GM18858 (cell line): ENCODE data around the gene HOXC6.

ENCODE experiments used
- ATAC-seq: cut with Tn5 transposase; IDR thresholded peaks from one replicate; pipeline ENCODE4 v1.9.1; 2021; ENCODE audit not compliant: unreplicated experiment

The HOXC6 gene

GRCh38 chr12:54025499-54026405 lies 2.5 kb upstream of the HOXC6 start:
- no peak for ATAC-seq

DNA sequence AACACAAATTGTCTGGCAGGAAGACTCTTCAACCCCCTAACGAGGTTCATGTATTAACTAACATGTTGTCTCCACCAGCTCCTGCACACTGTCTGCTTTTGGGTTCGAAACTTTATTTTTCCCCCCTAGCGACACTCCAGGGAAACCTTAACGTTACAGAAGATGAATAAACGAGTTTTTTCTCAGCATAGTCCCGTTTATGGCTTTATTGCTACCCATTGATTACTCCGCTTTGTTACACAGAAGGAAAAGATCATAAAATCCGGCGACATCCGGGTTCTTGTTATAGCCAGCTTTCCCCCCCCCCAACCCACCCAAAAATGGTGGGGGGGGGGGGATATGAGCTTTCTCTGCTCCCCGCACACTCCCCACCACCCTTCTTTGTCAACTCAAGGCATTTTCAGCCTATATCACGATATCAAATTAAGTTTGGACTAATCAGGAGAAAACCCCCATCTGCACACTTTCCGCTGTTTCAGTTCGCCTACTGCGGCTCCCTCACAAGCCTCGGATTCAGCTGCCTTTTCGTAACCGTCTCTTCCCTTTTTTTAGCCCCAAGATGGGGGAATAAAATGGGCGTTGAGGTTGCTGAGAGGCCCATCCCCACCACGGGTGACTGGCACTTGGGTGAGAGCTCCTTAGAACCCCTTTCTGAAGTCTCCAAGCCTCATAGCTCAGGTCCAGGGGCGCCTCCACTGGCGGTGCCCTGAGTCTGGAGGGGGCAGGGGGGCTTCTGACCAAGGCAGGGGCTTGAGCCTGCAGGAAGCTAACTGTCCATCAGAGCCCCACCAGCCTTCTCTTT lies 1.4 kb upstream of the HOXC6 start:
- ATAC-seq, result no peak

DNA sequence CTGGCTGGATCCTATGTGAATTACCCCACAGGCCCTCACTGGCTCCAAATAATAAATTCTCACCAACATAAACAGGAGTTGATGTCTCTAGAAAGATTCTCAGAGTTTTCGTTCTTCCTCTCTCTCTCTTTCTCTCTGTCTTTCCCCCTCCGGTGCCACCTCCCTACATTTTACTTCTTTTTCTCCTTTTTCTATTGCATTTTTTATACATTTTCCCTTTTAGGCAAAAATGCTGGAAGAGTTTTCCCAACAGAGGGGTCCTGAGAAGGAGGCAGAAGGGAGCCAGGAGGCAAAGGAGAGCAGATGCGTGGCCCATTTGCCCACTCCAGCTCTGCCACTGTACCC lies 826 bp upstream of the HOXC6 start:
- no peak for ATAC-seq

DNA sequence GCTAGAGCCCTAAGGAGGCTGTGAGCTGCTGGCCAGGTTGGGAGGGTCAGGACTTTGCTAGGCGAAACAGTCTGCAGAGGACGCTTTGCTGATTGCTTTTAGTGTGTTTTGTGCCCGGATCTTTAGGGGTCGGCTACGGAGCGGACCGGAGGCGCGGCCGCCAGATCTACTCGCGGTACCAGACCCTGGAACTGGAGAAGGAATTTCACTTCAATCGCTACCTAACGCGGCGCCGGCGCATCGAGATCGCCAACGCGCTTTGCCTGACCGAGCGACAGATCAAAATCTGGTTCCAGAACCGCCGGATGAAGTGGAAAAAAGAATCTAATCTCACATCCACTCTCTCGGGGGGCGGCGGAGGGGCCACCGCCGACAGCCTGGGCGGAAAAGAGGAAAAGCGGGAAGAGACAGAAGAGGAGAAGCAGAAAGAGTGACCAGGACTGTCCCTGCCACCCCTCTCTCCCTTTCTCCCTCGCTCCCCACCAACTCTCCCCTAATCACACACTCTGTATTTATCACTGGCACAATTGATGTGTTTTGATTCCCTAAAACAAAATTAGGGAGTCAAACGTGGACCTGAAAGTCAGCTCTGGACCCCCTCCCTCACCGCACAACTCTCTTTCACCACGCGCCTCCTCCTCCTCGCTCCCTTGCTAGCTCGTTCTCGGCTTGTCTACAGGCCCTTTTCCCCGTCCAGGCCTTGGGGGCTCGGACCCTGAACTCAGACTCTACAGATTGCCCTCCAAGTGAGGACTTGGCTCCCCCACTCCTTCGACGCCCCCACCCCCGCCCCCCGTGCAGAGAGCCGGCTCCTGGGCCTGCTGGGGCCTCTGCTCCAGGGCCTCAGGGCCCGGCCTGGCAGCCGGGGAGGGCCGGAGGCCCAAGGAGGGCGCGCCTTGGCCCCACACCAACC lies 1.5 kb downstream of the HOXC6 start:
- no peak for ATAC-seq

DNA sequence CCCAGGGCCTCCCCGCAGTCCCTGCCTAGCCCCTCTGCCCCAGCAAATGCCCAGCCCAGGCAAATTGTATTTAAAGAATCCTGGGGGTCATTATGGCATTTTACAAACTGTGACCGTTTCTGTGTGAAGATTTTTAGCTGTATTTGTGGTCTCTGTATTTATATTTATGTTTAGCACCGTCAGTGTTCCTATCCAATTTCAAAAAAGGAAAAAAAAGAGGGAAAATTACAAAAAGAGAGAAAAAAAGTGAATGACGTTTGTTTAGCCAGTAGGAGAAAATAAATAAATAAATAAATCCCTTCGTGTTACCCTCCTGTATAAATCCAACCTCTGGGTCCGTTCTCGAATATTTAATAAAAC lies 2.2 kb downstream of the HOXC6 start:
- no peak for ATAC-seq

- no peak for ATAC-seq
These were observed 2.7 kb downstream of the HOXC6 start for GRCh38 chr12:54030889-54031471.

DNA sequence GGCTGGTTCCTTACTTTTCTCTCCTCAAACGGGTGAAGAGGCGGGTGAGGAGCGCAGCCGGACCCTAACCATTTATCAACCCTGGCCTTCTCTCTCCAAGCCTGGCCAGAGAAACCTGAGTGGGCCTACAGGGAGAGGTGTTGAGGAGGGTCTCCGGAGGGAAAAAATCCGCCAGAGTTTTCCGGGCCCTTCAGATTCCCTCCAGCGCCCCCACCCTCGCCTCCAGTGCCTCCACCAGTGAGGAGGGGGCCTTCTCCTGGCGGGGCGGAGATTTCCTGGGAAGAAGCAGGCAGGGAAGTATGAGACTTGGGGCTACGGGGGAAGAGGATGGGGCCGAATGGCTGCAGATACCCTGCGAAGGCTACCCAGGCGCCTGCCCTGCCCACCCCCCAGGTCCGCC lies 3.2 kb downstream of the HOXC6 start:
- ATAC-seq, result no peak

DNA sequence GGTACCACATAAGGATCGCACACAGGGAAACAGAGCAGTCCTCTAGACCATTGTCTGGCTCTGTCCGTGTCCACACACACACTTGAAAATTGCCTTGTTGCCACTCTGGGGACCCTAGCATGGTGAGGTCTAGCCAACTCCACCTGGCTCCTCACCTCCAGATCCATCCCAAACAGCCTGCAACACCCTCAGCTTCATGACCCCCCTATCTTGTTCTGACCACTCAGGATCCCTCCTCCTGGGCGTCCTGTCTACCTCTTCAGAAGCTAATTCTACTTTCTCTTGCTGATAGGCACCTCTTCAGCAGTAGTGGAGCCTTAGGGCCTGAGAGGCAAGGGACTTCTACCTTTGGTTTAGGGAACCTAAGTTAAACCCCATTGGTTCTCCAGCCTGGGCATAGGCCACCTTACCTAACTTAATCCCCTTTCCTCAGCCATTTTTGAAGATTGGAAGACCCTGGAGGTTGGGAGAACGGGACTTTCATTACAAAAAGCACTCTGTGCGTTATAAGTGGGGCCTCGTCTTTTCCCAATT lies 3.9 kb downstream of the HOXC6 start:
- ATAC-seq, result no peak

DNA sequence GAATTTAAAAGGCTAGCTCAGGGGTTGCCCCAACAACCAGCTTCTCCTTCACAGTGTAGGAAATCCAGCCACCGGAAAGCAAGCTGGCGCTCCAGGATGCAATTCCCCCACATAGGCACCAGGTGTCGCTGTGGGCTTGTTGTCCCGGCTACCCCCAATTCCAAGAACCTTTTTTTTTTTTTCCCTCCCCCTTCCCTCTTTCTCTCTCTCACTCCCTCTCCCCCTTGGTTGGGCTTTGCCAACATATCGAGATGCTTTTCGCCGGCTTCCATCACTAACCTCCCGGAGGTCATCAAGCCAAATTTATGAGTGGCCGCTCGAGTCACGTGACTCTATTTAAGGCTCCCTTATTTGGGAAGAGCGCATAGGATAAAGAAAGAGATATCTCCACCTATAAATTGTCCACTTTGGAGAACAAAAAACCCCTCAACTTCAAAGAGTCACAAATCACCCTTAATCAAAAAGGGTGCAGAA lies 4.4 kb downstream of the HOXC6 start, which contains the start of gene HOXC5:
Gene HOXC5, plus strand, starts transcription at position 424 of the 474 bp plus-strand sequence. CDS start 73 bp downstream, outside the sequence.
- ATAC-seq, result no peak

DNA sequence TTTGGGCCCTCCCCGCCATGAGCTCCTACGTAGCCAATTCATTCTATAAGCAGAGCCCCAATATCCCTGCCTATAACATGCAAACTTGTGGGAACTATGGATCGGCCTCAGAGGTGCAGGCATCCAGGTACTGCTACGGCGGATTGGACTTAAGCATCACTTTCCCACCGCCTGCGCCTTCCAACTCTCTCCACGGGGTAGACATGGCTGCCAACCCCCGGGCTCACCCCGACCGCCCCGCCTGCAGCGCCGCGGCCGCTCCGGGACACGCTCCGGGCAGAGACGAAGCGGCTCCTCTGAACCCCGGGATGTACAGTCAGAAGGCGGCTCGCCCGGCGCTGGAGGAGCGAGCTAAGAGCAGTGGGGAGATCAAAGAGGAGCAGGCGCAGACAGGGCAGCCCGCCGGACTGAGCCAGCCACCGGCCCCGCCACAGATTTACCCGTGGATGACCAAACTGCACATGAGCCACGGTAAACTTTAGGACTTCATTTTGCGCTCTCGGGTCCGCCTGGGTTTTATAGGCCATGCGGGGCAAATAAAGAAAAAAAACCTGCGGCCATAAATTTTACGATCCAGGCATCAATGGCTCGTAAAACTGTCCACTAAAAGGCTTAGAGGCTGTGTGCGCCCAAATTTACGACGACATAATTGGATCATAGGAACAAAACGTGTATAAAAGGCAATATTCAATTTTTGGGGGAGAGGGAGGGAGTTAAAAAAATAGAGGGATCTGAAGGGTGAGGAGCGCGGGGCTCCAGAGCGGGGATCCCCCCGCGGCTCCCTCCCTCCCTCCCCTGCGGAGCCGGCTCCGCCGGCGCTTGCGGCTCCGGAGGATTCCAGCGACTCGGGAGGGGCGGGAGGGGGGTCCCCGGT lies 5.1 kb downstream of the HOXC6 start:
- no peak for ATAC-seq

DNA sequence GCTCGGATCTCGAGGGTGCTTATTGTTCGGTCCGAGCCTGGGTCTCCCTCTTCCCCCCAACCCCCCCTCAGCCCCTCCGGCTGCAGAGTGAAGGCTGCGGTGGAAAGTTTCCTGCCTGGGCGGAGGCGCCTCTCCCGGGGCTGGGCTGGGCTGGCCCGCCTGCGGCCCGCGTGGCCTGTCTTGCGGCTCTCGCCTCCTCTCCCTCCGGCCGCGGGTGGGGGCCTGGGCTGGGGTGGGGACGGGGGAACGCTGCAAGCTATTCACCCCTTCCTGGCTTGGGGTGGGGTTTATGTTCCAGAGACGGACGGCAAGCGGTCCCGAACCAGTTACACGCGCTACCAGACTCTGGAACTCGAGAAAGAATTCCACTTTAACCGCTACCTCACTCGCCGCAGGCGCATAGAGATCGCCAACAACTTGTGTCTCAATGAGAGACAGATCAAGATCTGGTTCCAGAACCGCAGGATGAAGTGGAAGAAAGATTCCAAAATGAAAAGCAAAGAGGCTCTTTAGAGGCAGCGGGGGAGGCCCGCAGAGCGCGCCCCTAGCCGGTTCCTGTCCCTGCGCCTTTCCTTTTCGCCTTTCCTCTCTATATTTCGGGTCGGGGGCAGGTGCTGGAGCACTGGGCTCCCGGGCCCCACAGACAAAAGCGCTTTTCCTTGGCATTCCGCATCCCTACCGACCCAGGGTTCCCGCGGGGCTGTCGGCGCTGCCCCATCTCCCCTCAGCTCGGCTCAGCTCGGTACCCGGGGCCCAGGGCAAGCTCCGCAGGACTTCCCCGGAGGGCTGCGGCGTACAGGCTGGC lies 5.9 kb downstream of the HOXC6 start:
- no peak for ATAC-seq

DNA sequence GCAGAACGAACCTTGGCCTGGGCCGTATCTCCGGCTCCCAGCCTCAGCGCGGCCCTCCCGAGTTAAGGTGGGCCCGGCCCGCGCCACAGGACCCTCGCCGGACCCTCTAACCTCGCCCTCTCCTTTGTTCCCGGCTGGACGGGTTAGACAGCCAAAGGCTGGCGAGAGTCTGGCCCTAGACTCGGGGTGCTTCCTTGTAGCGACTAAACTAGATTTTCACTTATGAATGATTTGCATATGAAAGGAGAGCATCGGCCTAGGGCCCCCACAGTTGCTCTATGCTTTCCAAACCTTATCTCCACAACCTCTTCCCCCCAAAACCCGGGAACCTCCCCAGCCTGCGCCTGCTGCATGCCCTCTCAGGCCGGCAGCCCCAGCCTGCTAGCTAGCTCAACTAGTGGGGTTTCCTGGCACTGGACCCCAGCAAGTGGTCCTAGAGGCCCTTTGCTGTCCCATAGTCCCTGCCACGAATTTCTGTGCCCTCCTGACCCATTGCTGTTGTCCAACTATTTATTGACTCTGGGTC lies 6.6 kb downstream of the HOXC6 start:
- no peak for ATAC-seq

DNA sequence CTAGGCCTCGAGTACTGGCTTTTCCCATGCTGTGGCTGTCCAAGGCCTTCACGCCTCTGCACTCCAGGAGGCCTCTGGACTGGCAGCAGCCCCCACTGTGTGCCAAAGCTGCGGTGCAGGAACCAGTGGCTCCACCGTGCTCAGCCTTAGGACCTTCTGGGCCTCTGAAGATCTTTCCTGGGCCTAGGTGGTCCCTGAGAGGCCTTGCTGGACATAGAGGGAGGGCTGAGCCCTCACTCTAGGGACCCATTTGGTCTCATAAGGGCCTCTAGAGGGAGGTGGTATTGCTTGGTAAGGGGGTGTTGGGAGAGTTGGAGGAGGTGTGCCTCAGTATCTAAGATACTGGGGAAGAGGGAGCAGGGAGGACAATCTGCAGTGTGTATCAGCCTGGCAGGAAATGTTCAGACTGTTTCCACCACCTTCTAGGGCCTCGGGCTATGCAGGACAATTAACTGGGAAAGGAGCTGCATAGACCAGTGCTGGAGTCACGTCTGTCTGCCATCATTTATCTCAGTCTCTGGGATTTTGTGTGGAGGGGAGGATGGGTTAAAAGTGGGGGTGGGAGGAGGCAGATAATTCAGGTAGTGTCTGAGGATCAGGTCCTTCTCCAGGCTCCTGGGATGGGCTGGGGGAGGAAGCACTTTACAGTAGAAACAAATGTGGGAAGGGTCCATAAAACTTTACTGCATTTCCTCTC lies 7.5 kb downstream of the HOXC6 start:
- ATAC-seq, result no peak

DNA sequence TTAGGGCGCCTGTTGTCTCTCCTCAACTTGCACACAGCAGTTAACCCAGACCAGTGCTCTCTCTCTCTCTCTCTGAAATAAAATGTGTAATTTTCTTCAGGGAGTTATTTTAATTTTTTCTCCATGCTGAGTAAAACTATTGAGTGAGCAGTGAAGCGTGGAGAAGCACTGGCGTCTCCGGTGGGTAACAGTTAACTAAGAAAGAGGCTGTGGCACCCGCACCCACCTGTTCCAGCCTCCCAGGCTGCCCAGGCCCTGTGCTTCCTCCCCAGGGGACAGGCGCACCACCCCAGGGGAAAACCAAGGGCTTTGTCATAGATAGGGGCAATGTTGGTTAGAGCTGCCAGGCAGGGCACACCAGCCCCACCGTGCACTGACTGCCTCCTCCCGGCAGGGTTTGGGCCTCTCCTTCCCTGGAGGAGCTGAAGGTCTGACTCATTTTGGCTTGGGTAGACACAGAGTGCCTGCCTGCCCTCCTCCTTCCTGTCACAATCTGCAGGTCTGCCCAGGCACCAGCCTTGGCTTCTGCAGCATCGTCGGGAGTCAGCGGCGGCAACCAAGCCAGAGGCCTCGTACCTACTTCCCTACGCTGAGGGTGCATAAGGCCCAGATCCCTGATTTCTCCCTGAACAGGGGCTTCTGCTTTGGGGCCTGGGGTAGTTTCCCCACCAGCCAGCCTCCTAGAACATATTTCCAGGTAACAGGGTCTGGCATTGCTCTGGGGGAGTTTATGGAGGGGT lies 8.6 kb downstream of the HOXC6 start:
- no peak for ATAC-seq

DNA sequence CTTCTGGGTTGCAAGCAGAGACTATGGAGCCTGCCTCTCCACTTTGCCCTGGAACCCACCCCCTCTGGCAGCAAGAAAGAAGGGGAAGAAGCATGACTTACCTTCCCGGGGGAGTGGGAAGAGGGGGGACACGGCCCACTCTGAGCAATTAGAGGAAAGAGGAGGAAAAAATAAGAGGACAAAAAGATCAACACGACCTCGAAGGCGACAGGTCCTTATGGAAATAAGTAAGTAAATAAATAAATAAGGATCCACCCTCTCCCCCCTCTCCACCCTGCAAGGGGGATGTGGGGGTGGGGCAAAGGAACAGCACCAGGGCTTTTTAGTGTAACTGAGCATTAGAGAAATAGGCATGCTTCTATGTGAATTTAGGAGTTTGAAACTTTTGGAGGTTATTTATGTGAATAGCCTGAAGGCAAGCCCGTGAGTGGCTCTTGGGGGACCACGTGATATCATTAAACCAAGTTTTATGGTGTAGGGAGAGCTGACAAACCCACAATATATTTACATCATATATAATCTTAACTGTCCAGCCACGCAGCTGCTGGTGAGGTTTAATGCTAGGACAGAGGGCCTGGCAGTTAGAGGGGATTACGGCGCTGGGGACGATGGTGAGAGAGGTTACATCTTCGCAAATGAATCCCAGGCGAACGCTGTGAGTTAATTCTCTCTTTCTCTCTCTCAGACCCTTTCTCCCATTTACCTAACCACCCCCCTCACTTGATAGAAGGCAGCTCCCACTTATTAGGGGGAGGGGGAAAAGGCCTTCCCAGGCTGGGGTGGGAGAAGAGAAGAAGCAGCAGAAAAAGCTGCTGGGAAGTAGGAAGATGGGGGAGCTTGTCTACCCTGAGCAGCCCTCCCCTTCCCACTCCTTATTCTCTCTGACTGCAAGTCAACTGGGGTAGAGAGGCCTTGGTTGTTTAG lies 9.4 kb downstream of the HOXC6 start:
- ATAC-seq, result no peak

DNA sequence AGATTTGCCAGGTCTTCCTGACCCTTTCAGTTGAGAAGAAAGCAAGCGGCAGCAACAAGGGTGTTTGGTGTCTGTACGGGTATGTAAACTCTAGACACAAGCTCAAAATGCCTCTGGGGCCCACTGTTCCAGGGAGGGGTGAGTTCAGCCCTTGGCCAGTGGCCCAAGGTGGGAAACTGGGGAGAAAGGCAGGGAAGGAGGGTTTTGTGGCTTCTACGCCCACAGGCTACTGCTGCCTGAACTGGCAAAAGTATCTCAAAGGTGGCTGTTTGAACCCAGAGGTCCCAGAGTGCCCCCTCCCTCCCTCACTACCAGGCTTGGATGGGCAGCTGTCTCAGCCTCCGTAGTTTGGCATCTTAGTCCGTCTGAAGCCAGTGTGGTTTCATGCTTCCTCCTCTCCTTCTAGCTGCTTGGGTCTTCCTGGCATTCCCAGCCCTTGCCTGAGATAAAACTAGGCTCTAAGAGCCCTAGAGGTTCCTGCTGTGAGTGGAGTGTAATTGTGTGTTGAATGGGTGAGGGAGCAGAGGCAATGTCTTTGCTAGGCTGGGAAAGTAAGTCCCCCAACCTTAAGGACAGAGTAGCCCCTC lies 10.1 kb downstream of the HOXC6 start:
- ATAC-seq, result no peak
